NCI-H2196 (cell line): ENCODE results near the gene RPS6KL1.
A peak's percentile ranks its signal among the peaks of the same experiment; 100 is the strongest.

Experiments used
- DNase-seq: peaks from one replicate; lab custom pipeline; 2025; ENCODE audit not compliant: unreplicated experiment; lab: John Stamatoyannopoulos, UW

RPS6KL1 gene, protein sequence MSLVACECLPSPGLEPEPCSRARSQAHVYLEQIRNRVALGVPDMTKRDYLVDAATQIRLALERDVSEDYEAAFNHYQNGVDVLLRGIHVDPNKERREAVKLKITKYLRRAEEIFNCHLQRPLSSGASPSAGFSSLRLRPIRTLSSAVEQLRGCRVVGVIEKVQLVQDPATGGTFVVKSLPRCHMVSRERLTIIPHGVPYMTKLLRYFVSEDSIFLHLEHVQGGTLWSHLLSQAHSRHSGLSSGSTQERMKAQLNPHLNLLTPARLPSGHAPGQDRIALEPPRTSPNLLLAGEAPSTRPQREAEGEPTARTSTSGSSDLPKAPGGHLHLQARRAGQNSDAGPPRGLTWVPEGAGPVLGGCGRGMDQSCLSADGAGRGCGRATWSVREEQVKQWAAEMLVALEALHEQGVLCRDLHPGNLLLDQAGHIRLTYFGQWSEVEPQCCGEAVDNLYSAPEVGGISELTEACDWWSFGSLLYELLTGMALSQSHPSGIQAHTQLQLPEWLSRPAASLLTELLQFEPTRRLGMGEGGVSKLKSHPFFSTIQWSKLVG

DNA sequence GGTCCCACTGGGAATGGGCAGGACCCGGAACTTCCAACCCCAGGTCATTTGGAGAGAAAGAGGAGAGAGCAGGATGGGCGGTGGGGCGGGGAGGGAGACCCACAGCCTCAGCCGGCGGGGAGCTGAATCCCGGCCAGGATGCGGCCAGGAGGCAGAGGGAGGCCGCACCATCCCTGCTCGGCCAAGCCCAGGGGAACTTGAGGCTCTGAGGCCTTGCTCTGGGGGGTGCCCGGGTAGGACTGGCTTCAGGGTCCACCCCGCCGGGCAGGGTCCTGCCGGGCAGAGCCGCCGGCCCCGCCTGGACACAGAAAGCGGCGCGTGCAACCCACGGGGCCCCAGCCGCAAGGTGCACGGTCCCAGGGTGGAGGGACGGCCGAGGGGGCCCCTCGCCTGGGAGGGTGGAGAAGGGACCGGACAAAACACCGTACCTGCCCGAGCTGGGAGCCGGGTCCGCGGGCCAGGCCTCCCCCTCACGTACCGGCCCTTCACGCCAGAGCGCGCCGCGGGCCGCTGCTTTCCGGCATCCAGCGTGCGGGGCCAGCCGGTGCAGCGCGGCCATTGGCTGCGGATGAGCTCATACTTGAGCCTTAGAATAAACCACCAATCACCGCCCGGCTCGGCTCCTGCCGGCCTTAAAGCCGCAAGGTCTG lies at the start of gene RPS6KL1:
TSS of gene RPS6KL1 (minus strand) at position 509 of the 650 bp plus-strand sequence. CDS start 1,719 bp downstream, outside the sequence.
- DNase-seq, result peak; percentile 65

DNA sequence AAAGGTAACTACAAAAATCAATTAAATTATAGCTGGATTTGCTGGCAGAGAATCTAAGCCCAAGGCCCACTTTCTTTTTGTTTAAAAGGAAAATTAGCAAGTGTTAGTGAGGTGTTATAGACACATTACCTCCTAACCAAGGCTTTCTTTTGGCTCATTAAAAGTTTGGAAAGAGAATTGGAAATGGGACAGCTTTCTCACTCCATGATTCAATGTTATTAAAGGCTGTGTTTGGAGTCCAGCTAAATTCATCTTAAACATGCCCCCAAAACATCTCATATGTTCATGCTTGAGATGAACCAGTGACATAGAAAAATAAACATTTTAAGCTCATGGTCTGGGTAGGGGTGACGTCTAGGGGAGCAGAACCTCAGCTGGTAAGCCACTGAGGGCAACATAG lies 45.8 kb upstream of the RPS6KL1 start:
- no peak for DNase-seq

DNA sequence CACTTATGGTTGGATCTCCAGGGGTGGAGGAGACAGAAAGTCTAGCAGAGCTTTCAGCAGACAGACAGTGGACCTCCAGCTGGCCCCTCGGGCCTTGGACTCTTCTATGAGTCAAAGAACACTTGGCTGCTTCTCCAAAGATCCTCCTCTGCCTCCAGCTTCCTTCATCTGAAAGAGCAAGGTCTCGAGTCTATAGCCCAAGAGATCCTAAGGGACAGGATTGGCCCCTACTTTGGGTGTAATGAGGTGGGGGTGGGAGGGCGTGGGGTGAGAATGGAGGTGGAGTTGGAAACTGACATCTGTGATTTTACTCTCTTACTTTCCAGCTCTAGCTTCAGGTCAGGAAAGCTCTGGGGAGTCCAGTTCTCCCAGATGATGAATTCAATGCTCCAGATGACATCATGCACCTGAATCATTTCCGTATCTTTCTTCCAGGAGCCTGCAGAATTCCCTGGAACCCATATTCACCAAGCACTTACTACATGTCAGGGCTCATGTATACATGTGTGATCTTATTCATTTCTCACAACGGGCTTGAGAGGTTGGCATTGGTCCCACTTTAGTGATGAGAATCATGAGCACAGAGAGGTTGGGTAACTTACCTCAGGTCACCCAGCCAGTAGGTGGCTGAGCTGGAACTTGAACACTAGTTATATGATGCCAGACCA lies 42.6 kb upstream of the RPS6KL1 start:
- no peak for DNase-seq

DNA sequence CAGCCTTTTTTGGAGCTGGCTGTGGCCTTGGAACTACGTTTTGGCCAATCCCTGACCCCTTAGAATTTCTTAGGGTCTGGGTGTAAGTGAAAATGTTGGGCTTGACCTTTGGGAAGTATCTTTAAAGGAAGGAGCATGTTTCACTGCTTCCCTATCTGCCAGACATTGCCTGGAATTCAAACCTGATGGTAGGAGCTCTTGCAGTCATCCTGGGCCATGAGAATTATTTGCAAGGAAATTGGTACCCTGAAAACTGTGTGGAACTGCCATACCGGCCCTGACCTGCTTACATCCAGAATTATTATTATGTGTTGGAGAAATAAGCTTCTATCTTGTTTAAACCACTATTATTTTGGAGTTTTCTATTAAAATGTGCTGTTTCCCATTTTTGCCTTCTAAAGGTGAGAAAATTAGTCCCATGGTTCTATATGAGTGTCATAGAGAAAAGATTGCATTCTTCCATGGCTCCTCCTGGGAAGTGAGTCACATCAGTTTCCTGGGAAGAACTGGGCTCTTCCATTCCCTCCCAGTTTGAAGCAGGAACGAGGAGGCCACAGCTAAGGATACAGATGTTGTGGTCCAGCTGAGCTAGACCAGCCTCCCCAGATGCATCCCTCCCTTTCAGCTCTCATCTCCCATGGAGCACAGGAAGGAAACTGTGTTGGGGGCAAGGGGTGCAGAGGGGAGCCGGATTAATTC lies 41.9 kb upstream of the RPS6KL1 start:
- no peak for DNase-seq

DNA sequence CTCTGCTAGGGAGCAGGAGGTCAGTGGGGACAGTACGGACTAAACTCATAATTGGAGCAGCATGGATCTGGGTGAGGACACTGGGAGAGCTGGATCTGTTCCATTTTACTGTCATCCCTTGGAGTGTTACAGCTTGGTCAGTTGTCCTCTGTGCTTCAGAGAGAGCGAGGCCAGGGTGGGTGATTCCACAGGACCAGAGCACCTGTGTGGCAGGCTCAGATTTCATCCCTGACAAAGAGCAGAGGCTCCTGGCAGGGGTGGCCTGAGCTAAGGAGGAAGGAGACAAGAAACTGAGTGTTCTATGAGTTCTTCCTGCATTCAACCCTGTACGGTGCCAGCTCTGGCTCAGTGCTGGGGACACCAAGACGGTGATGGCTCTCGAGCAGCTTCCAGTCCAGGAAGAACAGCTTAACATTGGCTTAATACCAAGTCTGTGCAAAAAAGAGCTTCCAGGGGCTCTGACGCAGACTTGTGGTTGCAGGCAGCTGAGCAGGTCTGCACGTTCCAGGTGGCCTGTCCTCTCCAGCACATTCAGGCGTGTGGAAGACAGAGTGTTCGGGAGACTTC lies 40.7 kb upstream of the RPS6KL1 start:
- DNase-seq, result peak; percentile 86

DNA sequence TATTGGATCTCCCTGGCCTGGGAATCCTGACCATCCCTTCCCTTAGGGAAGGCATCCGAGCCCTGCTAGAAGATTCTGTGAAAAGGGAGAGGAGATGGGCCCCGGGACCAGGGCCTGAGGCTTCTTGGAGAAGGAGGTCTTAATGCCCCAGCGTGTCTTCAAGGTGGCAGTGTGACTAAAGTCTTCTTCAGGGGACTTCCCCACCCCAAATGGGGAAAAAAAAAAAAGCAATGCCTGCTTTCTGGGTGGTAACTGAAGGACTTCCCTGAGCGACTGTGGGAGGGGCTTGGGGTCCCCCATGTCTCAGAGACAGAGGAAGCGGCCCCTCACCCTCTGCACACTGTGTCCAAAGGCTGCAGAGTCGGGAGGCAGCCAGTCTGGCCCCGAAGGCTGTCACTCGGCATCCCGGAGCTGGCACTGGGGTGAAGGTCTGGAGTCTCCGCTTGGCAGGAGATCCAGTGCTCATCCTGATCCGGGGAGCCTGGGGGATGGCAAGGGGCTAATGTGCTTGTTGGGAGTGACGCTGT lies 40.2 kb upstream of the RPS6KL1 start:
- no peak for DNase-seq

DNA sequence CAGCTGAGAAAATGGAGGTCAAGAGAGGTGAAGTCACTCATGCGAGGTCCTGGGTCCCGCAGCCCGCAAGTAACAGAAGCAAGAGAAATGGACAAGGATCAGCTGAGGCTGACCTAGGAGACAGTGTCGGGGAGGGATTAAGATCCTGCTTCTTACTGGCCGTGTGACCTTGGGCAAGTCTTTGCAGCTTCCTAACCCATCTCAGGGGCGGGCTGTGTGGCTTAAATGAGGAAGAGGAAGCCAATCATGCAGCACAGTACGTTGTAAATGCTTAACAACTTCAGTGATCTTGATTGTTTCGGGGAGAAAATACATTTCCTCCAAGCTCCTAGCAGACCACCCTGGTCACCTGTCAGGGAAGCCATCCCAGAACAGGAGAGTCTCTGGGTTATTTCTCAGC lies 39.4 kb upstream of the RPS6KL1 start:
- no peak for DNase-seq

DNA sequence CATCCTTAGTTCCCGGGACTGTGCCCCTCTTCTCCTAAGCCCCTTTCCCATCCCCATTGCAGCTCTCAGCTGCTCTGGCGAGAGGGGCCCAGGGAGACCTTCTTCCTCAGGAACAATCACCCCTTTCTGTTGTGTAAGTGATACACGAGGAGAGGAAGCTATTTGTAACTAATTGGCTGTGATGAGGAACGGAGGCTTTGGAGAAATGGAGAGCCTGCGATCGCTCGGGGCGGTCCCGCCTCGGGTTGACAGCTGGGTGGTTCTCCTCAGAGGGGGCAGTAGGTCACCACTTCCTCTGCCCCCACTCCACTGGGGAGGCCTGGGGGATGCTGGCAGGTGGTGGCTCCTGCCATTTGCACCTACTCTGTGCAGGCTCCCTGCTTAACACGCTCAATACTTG lies 39.0 kb upstream of the RPS6KL1 start:
- no peak for DNase-seq

DNA sequence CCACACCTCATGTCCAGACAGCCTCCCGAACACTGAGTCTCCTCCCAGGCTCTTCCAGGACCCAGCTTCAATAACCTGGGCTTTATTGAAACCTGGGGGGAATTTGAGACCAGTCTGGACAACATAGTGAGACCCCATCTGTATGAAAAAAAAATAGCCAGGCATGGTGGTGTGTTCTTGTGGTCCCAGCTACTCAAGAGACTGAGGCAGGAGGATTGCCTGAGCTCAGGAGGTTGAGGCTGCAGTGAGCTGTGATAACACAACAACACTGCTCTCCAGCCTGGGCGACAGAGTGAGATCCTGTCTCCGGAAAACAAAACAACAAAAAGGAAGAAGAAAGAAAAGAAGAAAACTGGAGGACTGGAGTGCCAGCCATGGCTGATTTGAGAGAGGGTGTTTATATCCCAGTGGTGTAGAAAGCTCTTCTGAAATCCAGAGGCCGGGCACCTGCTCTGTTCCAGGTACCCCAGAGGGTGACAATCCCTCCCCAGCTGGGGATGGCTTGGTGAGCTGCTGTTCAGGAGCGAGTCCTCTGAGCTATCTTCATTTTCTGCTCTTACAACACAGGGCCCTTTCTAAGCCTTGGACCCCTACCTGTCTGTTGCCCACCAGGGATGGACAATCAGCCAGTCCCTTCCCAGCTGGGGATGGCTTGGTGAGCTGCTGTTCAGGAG lies 38.3 kb upstream of the RPS6KL1 start:
- no peak for DNase-seq

DNA sequence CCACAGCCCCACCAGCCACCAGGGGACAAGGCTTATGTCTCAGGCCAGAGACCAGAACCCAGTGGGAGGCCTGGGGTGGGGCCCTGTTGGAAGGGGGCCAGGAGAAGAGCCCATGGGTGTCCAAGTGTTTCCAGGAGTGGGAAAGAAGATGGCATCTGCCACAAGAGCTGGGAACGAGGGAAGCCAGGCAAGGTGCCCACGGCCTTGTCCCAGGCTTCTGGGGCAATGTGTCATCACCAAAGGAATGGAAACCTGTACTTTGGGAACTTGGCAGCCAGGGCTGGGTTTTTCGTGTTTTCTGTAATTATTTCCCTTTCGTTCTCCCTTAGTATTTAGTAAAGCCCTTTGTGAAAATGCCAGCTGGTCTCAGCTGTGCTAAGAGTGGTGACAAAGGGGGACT lies 37.7 kb upstream of the RPS6KL1 start:
- DNase-seq, result no peak

DNA sequence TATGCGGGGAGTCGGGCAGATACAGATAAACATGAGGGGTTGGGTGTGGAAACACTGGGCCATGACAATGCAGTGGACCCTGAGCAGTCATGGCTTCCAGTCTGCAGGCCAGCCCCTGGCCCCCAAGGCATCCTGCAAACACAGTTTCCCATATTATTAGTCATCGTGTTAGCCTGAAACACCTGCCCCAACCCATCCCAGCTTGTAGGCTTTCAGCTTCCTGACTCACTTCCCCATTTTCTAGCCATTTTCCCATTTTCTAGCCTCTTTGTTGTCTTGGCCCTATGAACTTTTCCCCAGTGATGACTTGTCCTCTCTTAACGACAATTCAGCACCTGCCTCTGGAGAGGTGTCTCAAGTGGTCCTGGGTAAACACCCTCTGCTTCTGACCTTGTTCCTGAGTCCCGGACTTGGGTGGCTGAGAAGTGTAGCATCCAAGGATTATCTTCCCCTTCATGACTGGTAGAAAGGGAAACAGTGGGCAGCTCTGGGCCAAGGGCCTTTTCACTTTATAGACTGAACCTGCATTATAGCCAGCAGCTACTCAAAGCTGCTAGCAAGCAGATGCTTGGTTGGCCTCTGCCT lies 36.6 kb upstream of the RPS6KL1 start:
- no peak for DNase-seq

DNA sequence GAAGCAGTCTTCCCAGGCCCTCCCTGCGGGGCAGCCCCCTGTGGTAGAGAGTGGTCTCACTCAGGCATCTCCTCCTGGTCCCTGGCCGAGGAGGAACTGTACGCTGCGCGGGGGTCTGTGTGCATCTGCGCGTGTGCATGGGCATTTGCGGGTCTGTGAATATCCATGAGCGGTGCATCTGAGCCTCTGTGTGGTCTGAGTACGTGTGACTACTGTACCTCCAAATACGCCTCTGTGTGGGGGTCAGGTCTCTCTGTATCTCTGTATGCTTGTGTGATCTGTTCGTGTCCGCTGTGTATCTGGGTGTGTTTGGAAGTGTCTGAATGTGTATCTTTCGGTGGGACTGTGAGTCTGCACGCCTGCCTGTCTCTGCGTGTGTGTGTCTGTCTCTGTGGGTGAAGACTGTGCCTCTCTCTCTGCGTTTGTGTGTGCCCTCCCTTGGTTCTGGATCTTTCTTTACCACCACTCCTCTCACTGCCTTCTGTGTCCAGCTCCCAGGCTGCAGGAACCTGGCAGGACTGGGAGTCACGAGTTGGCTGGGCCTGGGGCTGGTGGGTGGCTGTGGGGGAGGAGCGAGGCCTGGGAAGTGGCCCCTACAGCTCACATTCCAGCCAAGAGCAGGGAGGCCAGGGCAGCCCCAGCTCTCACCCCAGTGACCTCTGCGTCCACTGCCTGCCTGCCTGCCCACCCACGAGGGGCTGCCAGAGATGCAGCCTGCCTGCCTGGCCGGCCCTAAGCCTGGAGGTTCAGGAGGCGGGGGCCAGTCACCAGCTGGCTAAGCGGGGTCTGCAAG lies 33.4 kb upstream of the RPS6KL1 start:
- DNase-seq, result no peak

DNA sequence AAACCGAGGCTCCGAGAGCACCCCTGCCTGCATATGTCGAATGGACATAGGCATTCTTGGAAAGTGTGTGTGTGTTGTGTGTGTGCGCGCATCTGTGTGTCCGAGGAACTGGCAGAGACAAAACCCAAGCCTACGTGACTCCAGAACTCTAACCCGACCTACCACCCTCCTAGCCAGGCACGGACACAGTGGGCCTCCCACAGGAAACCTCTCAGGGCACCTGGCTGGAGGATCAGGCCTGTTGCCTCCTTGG lies 32.9 kb upstream of the RPS6KL1 start:
- no peak for DNase-seq

DNA sequence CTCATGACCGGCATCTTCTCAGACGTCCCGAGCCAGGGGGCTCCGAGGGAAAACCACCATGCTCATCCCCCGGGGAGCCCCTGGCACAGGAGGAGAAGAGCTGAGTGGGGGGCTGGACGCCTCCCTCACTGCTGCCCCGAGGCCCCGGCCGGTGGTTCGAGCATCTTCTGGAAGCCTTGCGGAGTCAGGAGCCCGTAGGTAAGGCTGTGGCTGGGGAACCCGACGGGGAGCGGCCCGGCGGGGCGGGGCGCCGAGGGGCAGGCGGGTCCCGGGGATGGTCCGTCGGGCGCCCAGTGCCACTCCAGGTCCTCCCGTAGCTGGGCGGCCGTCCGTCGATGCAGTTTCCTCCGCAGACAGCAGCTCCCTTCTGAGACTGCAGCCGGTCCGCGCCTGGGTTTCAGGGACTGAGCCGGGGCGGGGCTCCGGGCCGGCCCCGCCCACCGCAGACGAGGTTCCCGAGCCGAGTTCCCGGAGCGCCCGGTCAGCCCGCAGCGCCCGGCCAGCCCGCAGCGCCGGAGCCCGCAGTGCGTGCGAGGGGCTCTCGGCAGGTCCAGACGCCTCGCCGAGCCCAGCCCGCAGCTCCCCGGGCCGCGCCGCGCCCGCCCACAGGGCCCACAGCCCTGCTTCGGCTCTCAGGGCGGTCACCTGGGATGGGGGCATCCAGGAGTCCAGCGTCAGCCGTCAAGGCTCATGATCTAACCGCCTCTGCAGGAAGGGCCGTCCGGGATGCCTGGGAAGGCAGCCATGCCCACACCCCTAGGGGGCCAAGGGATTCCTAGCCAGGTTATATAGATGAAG lies 32.4 kb upstream of the RPS6KL1 start, which contains the start of gene PGF:
TSS of gene PGF (minus strand) at position 369 of the 798 bp plus-strand sequence. CDS start at position 14, 355 bp downstream.
- peak; percentile 85 for DNase-seq

DNA sequence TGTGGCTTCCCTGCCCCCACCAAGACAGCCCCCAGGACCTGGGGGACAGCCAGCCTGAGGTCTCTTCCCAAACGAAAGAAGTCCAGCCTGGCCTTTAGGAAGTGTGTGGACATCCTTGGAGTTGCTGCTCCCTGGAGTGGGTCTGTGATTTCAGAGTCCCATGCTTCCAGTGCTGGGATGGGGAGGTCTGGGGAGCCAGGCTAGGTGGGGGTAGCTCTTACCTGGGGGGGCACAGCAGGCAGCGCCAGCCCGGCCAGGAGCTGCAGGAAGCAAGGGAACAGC lies 31.8 kb upstream of the RPS6KL1 start:
- DNase-seq, result no peak

DNA sequence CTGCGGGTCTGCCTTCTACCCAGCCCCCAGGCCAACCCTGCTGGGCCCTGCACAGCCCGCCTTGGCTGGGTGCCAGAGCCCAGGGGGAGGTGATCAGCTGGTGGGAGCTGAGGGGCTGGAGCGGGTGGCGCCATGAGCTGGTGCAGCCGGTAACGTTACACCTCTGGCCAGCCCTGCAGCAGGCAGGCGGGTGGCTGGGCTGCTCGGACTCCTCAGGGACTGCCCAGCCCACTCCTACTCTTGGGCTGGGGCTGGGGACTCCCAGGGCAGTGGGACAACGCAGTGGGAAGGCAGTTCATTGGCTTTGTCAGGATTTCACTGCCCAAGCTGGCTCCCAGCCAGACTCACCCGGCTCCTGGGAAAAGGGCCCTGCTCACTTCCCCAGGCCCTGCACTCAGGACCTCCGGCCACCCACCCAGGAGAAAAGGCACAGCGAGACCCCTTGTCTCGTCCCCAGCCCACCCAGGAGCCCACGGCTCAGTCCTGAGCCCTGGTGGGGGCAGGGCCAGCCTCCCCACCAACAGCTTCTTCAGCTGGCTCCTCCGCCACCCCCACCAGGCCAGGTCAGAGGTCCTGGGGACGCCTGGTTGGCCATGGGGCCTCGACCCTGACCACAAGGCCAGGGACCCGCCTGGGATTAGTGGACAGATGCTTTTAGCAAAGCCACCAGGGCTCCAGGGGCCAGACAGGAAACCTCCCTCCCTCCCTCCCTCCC lies 31.3 kb upstream of the RPS6KL1 start:
- DNase-seq, result peak; percentile 69

DNA sequence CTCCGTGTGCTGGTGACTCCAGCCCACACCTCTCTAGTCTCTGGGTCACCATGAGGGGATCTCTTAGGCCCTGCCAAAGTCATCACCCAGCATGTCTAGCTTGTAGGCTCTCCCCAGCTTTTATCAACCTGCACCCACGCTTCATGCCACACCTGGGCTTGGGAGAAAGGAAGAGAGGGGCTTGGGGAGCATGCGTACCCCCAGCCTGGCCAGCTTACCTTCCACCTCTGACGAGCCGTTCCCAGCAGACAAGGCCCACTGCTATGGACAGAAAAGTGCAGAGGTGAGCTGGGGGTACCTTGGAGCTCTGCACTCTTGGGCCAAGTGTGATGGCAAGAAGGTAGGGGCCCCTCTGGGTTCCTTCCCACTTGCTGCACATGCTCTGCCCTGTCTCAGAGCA lies 30.6 kb upstream of the RPS6KL1 start:
- DNase-seq, result no peak
